Measurements from ENCODE around the gene TMEM59. TPM values are rescaled to one million over a fixed set of nuclear protein-coding genes. Genes with fewer than 3 reads are reported as not detected.
"Not testable (repeated sequence)": the region's sequence is repeated elsewhere in the genome, so short reads cannot be mapped to it uniquely, and the experiment has no call there.

Gene TMEM59
- total RNA-seq, 1 experiment from 2014 or later, result 174 TPM

DNA sequence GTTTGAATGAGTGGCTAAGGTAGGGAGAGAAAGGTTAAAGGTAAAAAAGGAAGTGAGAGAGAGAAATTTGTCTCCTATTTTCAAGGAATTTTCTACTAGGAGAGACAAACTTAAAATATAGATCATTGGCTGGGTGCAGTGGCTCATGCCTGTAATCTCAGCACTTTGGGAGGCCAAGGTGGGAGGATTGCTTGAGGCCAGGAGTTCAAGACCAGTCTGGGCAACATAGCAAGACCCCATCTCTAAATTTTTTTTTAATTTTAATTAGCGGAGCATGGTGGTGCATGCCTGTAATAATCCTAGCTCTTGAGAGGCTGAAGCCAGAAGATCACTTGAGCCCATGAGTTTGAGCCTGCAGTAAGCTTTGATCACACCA is 41.7 kb upstream of the TMEM59 start:
- H3K36me3 ChIP-seq (ENCODE audit: control insufficient read depth, insufficient read depth, low read length); CTCF ChIA-PET; H3K27ac ChIP-seq (ENCODE audit: low read length); ATAC-seq; in situ Hi-C loops (cut with HindIII; ENCODE audit: low pct_unique_long_range_greater_than_20kb, low sequenced_read_pairs); H3K27me3 ChIP-seq (ENCODE audit: control insufficient read depth, insufficient read depth, low read length); BruUV-seq (replicated peaks); DNase-seq (ENCODE audit: low read depth, low spot score); POLR2A ChIA-PET; intact Hi-C loops (cut with micrococcal nuclease; ENCODE audit: unreplicated experiment); H3K9me3 ChIP-seq (ENCODE audit: control insufficient read depth, insufficient read depth, low read depth, low read length); H3K4me3 ChIP-seq (ENCODE audit: low read depth in 2 of 2, low read length in 2 of 2); H3K4me1 ChIP-seq (ENCODE audit: control insufficient read depth, insufficient read depth, low read length): not testable (repeated sequence)

DNA sequence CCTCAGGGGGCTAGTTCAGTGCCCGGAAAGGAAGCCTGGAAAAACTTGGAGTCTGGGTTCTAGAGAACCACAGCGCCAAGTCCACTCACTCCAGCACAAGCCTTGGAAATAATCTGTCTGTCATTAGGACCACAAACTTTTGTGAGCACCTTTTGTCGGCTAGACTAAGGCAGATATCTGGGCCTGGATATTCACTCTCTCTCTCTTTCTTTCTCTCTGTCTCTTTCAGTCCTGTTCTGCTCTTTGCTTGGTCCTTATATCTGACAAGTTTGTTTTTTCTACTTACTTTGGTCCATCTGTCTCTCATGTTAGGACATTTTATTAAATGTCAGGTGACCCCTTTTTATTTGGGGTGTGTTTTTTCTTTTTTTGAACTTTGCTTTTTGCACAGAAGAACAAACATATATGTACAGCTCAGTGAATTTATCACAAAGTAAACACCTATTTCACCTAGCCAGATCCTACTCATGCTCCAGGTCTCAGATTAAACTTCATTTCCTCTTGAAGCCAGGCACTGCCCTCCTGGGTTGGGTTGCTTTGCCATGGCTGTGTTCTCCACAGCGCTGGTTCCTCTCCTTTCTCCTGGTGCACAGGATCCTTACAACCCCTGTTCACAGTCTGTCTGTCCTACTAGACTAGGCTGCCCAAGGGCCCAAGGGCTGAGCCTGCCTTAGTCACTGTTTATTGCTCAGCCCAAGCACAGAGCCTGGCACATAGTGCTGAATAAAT is 41.2 kb upstream of the TMEM59 start:
- Histone ChIP-seq H3K27me3 (ENCODE audit: control insufficient read depth, insufficient read depth, low read length) (no peaks in the 10 kb centered on the region), H3K27ac (ENCODE audit: low read length) (no peak overlapping the region), H3K9me3 (ENCODE audit: control insufficient read depth, insufficient read depth, low read depth, low read length) (no peaks in the 10 kb centered on the region), H3K36me3 (ENCODE audit: control insufficient read depth, insufficient read depth, low read length) (no peaks in the 10 kb centered on the region), H3K4me3 (ENCODE audit: low read depth in 2 of 2, low read length in 2 of 2) (no peak overlapping the region), H3K4me1 (ENCODE audit: control insufficient read depth, insufficient read depth, low read length) (no peaks in the 10 kb centered on the region)
- no peak for ATAC-seq
- DNase-seq (ENCODE audit: low read depth, low spot score), result no peak
- TF ChIP-seq SIN3A (IDR thresholded peaks at IDR 0.05; ENCODE audit: borderline replicate concordance, insufficient read depth, low read depth, low read length) (no peak), TCF7L2 (IDR thresholded peaks at IDR 0.05; ENCODE audit: low read depth, low read length) (no peak), POLR2AphosphoS5 (IDR thresholded peaks at IDR 0.05; ENCODE audit: low read depth, low read length) (no peak)
- TF ChIP-seq, protein P1, sequence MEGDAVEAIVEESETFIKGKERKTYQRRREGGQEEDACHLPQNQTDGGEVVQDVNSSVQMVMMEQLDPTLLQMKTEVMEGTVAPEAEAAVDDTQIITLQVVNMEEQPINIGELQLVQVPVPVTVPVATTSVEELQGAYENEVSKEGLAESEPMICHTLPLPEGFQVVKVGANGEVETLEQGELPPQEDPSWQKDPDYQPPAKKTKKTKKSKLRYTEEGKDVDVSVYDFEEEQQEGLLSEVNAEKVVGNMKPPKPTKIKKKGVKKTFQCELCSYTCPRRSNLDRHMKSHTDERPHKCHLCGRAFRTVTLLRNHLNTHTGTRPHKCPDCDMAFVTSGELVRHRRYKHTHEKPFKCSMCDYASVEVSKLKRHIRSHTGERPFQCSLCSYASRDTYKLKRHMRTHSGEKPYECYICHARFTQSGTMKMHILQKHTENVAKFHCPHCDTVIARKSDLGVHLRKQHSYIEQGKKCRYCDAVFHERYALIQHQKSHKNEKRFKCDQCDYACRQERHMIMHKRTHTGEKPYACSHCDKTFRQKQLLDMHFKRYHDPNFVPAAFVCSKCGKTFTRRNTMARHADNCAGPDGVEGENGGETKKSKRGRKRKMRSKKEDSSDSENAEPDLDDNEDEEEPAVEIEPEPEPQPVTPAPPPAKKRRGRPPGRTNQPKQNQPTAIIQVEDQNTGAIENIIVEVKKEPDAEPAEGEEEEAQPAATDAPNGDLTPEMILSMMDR (IDR thresholded peaks at IDR 0.05), result no peak
- TF ChIP-seq, protein P2, sequence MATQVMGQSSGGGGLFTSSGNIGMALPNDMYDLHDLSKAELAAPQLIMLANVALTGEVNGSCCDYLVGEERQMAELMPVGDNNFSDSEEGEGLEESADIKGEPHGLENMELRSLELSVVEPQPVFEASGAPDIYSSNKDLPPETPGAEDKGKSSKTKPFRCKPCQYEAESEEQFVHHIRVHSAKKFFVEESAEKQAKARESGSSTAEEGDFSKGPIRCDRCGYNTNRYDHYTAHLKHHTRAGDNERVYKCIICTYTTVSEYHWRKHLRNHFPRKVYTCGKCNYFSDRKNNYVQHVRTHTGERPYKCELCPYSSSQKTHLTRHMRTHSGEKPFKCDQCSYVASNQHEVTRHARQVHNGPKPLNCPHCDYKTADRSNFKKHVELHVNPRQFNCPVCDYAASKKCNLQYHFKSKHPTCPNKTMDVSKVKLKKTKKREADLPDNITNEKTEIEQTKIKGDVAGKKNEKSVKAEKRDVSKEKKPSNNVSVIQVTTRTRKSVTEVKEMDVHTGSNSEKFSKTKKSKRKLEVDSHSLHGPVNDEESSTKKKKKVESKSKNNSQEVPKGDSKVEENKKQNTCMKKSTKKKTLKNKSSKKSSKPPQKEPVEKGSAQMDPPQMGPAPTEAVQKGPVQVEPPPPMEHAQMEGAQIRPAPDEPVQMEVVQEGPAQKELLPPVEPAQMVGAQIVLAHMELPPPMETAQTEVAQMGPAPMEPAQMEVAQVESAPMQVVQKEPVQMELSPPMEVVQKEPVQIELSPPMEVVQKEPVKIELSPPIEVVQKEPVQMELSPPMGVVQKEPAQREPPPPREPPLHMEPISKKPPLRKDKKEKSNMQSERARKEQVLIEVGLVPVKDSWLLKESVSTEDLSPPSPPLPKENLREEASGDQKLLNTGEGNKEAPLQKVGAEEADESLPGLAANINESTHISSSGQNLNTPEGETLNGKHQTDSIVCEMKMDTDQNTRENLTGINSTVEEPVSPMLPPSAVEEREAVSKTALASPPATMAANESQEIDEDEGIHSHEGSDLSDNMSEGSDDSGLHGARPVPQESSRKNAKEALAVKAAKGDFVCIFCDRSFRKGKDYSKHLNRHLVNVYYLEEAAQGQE (IDR thresholded peaks at IDR 0.05; ENCODE audit: insufficient read depth in 1 of 2, low read depth in 2 of 2, low read length in 1 of 2), result no peak
- BruUV-seq (replicated peaks), result no TSS peak
- CTCF ChIA-PET, result no interaction called here
- in situ Hi-C loops (cut with HindIII; ENCODE audit: low pct_unique_long_range_greater_than_20kb, low sequenced_read_pairs), result no loop called here
- POLR2A ChIA-PET, result interaction anchor here (0.7 kb wide), 1 partner anchor 495 kb away, joined by 5 read pairs; no protein-coding TSS in a partner anchor
- intact Hi-C loops (cut with micrococcal nuclease; ENCODE audit: unreplicated experiment), result no loop called here

DNA sequence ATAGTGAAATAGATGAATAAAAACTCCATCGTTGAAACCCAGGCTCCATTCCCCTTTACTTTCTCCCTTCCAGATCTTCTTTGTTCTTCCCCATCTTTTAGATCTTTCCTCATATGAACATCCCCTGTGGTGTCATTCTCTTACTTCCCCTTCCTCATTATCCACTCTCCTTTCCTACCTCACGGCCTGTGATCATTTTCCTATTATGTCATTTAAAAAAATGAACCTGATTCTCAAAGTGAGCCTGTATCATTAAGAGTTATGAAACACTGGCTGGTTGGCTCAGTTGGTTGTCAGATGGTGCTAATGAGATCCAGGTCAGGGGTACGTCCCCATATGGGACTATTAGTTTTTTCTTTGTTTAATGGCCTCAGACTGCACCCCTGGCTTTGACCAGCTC is 38.7 kb upstream of the TMEM59 start:
- ChIA-PET POLR2A (no interaction called here), CTCF (no interaction called here)
- DNase-seq (ENCODE audit: low read depth, low spot score), result no peak
- intact Hi-C loops (cut with micrococcal nuclease; ENCODE audit: unreplicated experiment), result no loop called here
- Histone ChIP-seq H3K9me3 (ENCODE audit: control insufficient read depth, insufficient read depth, low read depth, low read length) (no peaks in the 10 kb centered on the region), H3K27me3 (ENCODE audit: control insufficient read depth, insufficient read depth, low read length) (no peaks in the 10 kb centered on the region), H3K4me1 (ENCODE audit: control insufficient read depth, insufficient read depth, low read length) (no peaks in the 10 kb centered on the region), H3K27ac (ENCODE audit: low read length) (no peak overlapping the region), H3K36me3 (ENCODE audit: control insufficient read depth, insufficient read depth, low read length) (no peaks in the 10 kb centered on the region), H3K4me3 (ENCODE audit: low read depth in 2 of 2, low read length in 2 of 2) (no peak overlapping the region)
- TF ChIP-seq, protein P2 (IDR thresholded peaks at IDR 0.05; ENCODE audit: insufficient read depth in 1 of 2, low read depth in 2 of 2, low read length in 1 of 2), result no peak
- TF ChIP-seq SIN3A (IDR thresholded peaks at IDR 0.05; ENCODE audit: borderline replicate concordance, insufficient read depth, low read depth, low read length), result no peak
- TF ChIP-seq TCF7L2 (IDR thresholded peaks at IDR 0.05; ENCODE audit: low read depth, low read length), result no peak
- in situ Hi-C loops (cut with HindIII; ENCODE audit: low pct_unique_long_range_greater_than_20kb, low sequenced_read_pairs), result no loop called here
- no peak for ATAC-seq
- no TSS peak for BruUV-seq (replicated peaks)

Measured in Panc1 (cell line).